SK-N-MC (cell line): ENCODE results near the gene IFNB1.

Experiments
- DNase-seq: peaks from one replicate; pipeline ENCODE4 v3.0.0-alpha.2; 2011; ENCODE audit warnings: low read depth, low spot score
- H3K27ac ChIP-seq: fragments of 200-600 bp; sonication (generic); 2 replicates; pipeline ENCODE4 v1.5.1; 2016; ENCODE audit warnings: mixed run types
- H3K36me3 ChIP-seq: fragments of 200-600 bp; sonication (generic); 2 replicates; pipeline ENCODE4 v1.6.1; 2017; ENCODE audit warnings: antibody characterized with exemption, low read length, mixed read lengths; ENCODE audit not compliant: insufficient read depth
- H3K4me3 ChIP-seq: fragments of 200-600 bp; sonication (generic); 2 replicates; pipeline ENCODE4 v1.5.1; 2016
- H3K9ac ChIP-seq: fragments of 200-600 bp; sonication (generic); 2 replicates; pipeline ENCODE4 v1.8.0; 2017; ENCODE audit warnings: mixed run types, mixed read lengths; ENCODE audit not compliant: insufficient read length
- H3K9me3 ChIP-seq: fragments of 200-600 bp; sonication (generic); 2 replicates; pipeline ENCODE4 v1.6.1; 2017; ENCODE audit warnings: low read depth, mild to moderate bottlenecking, antibody characterized with exemption, low read length, moderate library complexity, mixed read lengths
- EZH2 ChIP-seq: fragments of 200-600 bp; sonication (generic); IDR thresholded peaks from one replicate; pipeline ENCODE4 v1.6.1; 2017; ENCODE audit warnings: antibody characterized with exemption
- FOXP2 ChIP-seq: optimal IDR thresholded peaks from 2 replicates; pipeline ENCODE3; 2011; ENCODE audit warnings: mild to moderate bottlenecking, moderate library complexity; ENCODE audit not compliant: insufficient read depth; ENCODE audit errors: extremely low read length, control extremely low read depth
- POLR2AphosphoS5 ChIP-seq: IDR thresholded peaks from 2 replicates; pipeline ENCODE4 v1.6.1; 2012; ENCODE audit warnings: mild to moderate bottlenecking, low read depth, low read length, borderline replicate concordance

The IFNB1 gene

DNA sequence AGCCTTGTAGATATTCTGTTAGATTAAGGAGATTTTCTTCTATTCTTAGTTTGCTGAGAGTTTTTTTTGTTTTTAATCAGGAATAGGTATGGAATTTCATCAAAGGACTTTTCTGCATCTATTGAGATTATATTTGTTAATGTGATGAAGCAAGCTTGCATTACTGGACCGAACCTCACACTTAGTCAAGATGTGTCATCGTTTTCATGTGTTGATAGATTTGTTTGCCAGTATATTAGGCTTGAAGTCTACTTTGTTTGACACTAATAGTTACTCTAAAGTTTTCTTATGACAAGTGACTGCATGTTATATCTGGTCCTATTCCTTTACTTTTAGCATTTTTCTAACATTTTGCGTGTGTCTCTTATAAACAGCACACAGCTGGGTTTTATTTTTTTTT, 33.9 kb downstream of the IFNB1 start:
- Histone ChIP-seq H3K4me3 (no peak overlapping the region), H3K9me3 (no peaks in the 10 kb centered on the region), H3K27ac (no peak overlapping the region), H3K36me3 (no peaks in the 10 kb centered on the region), H3K9ac (no peak overlapping the region)
- DNase-seq: no peak
- TF ChIP-seq EZH2 (no peak), FOXP2 (no peak), POLR2AphosphoS5 (no peak)

DNA sequence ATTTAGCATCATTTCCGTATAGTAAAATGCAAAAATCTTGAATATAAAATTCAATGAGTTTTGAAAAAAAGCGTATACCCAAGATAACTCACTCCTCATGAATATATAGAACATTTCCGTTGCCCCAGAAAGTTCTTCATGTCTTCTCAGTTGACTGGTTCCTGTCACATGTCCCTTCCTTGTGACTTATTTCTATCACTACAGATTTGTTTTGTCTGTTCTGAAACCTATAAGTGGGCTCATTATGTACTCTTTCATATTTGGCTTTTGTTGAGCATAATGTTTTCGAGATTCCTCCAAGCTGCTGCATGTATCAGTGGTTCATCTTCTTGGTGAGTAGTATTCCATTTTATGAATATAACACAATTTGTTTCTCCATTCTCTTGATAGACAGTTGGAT, 35.3 kb downstream of the IFNB1 start:
- no peak for DNase-seq
- Histone ChIP-seq H3K9me3 (no peaks in the 10 kb centered on the region), H3K9ac (no peak overlapping the region), H3K36me3 (no peaks in the 10 kb centered on the region), H3K4me3 (no peak overlapping the region), H3K27ac (no peak overlapping the region)
- TF ChIP-seq EZH2 (no peak), POLR2AphosphoS5 (no peak), FOXP2 (no peak)

DNA sequence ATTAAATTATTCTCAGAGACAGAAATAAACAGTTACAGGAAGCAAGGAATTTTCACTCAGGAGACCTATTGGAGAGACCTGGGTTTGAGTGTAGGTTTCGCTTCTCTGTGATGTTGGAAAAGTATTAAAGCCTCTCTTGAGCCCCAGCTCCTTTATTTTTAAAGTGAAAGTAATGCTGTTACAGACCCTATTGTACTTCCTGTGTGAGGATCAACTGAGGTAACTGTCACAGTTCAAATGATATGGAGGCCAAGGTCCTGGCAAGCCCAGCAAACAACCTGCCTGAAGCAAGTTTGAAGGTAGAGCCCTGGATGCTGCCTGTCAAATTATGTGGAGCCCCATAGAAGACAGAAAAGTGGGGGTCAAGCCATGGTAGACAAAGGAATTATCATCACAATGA, 38.4 kb downstream of the IFNB1 start:
- Histone ChIP-seq H3K36me3 (no peaks in the 10 kb centered on the region), H3K4me3 (no peak overlapping the region), H3K9me3 (no peaks in the 10 kb centered on the region), H3K9ac (no peak overlapping the region), H3K27ac (no peak overlapping the region)
- no peak for DNase-seq
- TF ChIP-seq EZH2 (no peak), POLR2AphosphoS5 (no peak), FOXP2 (no peak)

DNA sequence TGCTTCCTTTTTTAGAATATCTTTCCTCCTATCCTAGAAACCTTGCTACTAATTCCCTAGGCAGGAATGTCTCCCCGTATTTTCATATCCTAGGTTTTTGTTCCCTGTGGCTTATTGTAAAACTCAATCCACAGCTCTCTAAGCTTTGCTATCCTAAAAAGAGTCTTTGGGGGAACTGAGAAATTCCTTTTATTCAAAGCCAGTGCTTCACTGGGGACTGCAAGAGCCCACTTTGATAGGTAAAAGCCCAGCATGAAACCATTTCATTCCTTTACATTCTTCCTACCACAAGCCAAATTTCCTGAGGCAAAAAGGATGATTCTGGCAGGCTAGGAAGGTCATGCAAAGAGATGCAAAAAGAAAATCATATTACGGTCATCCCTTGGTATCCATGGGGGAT, 40.5 kb downstream of the IFNB1 start:
- TF ChIP-seq FOXP2: no peak
- TF ChIP-seq POLR2AphosphoS5: no peak
- no peak for TF ChIP-seq EZH2
- H3K4me3 ChIP-seq: no peak overlapping the region
- no peak overlapping the region for H3K27ac ChIP-seq
- no peaks in the 10 kb centered on the region for H3K36me3 ChIP-seq
- no peak for DNase-seq
- no peak overlapping the region for H3K9ac ChIP-seq
- H3K9me3 ChIP-seq: no peaks in the 10 kb centered on the region

DNA sequence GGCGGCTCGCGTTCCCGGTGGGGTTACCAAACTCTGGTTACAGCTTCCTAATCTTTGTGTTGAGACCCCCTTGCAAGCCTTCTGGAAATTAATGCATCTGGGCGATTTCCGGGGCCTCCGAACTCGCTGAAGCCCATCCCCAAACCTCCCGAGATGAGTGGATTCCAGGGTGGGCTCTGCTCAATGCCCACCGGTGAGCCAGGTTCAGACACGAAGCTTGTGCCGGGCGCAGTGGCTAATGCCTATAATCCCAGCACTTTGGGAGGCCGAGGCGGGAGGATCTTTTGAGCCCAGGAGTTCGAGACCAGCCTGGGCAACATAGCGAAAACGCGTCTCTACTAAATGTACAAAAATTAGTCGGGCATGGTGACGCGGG, 45.9 kb downstream of the IFNB1 start:
- TF ChIP-seq EZH2 (no peak), FOXP2 (no peak), POLR2AphosphoS5 (no peak)
- no peaks in the 10 kb centered on the region for H3K36me3 ChIP-seq
- no peak for DNase-seq
- H3K9ac ChIP-seq: no peak overlapping the region
- no peak overlapping the region for H3K27ac ChIP-seq
- H3K4me3 ChIP-seq: no peak overlapping the region
- H3K9me3 ChIP-seq: no peaks in the 10 kb centered on the region

DNA sequence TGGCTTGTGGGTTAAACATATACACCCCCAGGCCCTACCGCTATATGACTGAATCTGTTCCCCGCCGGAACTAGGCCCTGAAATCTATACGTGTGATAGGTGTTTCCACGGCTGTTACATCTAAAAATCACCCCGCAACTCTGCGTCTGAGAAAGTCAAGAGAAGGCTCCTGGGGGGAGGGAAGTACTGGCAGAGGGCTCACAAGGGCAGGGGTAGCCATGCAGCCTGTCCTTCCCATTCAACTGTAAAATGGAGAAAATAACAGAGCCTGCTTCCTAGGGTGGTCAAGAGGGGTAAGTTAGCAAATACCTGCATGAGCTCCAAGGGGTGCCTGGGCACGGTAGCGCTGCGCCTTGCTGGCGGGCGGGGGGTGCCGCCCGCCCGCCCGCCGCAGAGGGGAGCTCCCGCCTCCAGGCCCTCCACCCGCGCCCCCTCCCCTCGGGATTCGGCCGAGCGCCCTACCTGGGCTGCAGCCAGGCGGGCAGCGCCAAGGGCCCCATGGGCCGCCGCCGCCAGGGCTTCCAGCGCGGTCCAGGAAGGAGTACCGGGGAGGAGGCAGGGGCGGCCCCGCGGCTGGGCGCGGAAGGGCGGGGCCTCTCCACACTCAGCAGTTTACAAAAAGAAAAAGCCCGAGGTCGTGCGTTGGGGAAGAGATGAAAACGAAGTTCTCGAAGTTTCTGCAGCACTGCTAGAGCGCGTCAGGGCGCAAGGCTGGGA, 46.5 kb downstream of the IFNB1 start, which contains the start of gene HACD4:
Gene HACD4, minus strand, starts transcription at position 550 of the 717 bp plus-strand sequence. Its CDS starts 50 bp downstream, at position 500.
- Histone ChIP-seq H3K27ac (no peak within 1 kb of the TSS), H3K4me3 (no peak within 1 kb of the TSS), H3K36me3 (no peaks in the 10 kb centered on the region), H3K9me3 (no peaks in the 10 kb centered on the region), H3K9ac (no peak within 1 kb of the TSS)
- DNase-seq: no peak
- TF ChIP-seq POLR2AphosphoS5: no peak

DNA sequence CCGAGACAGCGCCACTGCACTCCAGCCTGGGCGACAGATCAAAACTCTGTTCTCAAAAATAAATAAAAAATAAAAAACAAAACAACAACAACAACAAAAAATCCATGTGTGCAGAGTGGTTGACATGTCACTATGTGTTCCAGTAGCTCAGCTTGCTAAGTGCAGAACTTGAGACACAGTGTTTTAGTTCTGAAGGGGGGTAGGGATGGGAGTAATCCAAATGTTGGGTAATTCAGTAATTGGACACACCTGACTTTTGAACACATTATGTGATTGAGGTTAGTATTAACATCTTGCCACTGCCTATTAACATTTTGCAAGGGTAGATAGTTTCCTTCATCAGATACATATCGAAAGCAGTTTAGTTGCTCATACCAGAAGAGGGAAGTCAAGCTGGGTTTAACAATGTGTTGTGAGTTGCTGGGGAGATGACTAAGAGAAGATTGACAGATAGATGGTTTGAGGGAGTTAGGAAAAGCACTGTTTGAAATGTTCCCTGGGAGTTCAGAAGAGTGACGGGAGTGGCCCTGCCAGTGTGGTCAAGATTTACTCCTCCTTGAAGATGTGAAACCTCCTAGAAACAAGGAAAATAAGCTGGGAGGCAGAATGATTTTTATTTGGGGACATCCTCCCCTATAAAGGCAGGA, 47.2 kb downstream of the IFNB1 start:
- Histone ChIP-seq H3K9me3 (no peaks in the 10 kb centered on the region), H3K4me3 (no peak overlapping the region), H3K36me3 (no peaks in the 10 kb centered on the region), H3K9ac (no peak overlapping the region), H3K27ac (no peak overlapping the region)
- no peak for DNase-seq
- TF ChIP-seq FOXP2 (no peak), EZH2 (no peak), POLR2AphosphoS5 (no peak)

DNA sequence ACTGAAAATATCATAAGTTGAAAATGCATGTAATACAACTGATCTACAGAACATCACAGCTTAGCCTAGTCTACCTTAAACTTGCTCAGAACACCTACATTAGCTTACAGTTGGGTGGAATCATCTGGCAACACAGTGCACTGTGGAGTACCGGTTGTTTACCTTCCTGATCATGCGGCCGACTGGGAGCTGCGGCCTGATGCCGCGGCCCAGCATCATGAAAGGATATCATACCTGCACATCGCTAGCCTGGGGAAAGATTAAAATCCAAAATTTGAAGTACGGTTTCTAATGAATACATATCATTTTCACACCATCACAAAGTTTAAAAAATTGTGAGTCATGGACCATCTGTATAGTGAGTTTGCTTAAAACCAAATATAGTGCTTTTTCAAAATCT, 48.1 kb downstream of the IFNB1 start:
- Histone ChIP-seq H3K36me3 (no peaks in the 10 kb centered on the region), H3K9ac (no peak overlapping the region), H3K27ac (no peak overlapping the region), H3K9me3 (no peaks in the 10 kb centered on the region), H3K4me3 (no peak overlapping the region)
- no peak for DNase-seq
- no peak for TF ChIP-seq FOXP2
- TF ChIP-seq POLR2AphosphoS5: no peak
- TF ChIP-seq EZH2: no peak

DNA sequence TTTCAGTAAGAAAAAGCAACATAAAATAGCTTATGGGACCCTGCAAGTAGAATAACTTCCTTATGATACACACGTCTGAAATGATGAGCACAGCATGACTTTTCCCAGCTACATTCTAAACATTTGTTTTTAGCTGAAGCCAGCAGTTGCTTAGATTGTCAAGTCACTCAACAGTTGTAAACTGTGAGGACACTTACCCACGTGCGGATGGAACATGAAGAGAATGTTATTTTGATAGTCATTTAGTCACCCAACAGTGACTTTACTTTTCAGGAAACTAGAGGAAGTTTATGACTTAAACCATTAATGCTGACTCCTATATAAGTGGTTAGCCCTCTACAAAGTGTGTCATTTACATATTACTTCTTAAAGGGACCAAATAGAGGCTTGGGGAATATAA, 49.3 kb downstream of the IFNB1 start:
- Histone ChIP-seq H3K9ac (no peak overlapping the region), H3K4me3 (no peak overlapping the region), H3K27ac (no peak overlapping the region), H3K9me3 (no peaks in the 10 kb centered on the region), H3K36me3 (no peaks in the 10 kb centered on the region)
- no peak for DNase-seq
- TF ChIP-seq EZH2: no peak
- no peak for TF ChIP-seq POLR2AphosphoS5
- no peak for TF ChIP-seq FOXP2
